ENCODE results near the gene HM13. TPM values are rescaled to one million over a fixed set of nuclear protein-coding genes. Genes with fewer than 3 reads are reported as not detected.
"Not testable (repeated sequence)": the region's sequence is repeated elsewhere in the genome, so short reads cannot be mapped to it uniquely, and the experiment has no call there.

HM13 gene
- total RNA-seq, 2 donors from 2014 or later = 31.7 to 45.7 TPM

DNA sequence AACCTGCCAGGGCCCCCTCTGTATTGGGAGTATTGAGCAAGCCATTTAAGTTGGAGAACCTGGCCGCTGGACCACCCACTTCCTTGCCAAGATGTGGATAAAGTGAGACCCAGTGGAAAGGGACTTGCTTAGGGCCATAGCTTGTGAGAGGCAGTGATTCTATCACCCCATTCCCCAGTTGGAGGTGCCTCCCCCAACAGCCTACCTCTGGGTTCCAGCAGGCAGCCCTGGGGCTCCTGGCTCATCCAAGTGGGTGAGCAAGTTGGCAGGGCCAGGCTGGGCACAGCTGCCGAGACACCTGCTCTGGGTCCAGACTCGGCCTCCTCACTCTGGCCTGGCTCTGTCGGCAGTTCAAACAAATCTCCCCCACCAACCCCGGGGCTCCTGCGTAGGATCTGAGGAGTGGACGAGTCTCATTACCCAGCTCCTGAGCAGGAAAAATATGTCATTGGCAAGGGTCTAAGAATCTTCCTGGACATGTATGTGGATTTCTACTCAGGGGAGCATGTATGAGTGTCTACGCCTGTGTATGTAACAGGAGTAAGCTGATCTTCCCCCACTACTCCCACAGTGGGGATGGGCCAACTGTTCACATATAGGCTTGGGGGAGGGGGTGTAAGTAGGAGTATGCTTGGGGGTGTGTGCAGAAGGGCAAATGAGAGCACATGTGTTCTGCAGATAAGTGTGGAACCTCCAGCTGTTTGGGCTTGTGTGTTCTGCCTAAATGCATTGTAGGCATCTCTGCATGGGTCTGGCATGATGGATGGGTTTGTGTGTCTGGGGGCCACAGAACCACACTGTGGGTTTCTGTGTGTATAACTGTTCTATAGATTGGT is 92.8 kb downstream of the HM13 start:
- peaks cover 0 to 50% of the 10 kb centered on the region in 2 donors for H3K4me1 ChIP-seq
- H3K4me3 ChIP-seq = peak overlapping the region; percentile 63 to 79
- DNase-seq (ENCODE audit: low spot score) = no peak
- H3K27me3 ChIP-seq = no peaks in the 10 kb centered on the region
- TF ChIP-seq, protein P1, sequence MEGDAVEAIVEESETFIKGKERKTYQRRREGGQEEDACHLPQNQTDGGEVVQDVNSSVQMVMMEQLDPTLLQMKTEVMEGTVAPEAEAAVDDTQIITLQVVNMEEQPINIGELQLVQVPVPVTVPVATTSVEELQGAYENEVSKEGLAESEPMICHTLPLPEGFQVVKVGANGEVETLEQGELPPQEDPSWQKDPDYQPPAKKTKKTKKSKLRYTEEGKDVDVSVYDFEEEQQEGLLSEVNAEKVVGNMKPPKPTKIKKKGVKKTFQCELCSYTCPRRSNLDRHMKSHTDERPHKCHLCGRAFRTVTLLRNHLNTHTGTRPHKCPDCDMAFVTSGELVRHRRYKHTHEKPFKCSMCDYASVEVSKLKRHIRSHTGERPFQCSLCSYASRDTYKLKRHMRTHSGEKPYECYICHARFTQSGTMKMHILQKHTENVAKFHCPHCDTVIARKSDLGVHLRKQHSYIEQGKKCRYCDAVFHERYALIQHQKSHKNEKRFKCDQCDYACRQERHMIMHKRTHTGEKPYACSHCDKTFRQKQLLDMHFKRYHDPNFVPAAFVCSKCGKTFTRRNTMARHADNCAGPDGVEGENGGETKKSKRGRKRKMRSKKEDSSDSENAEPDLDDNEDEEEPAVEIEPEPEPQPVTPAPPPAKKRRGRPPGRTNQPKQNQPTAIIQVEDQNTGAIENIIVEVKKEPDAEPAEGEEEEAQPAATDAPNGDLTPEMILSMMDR (IDR thresholded peaks at IDR 0.05) = no peak
- H3K36me3 ChIP-seq = peaks cover 16% of the 10 kb centered on the region
- H3K27ac ChIP-seq = peak overlapping the region; percentile 90 to 93
- no peaks in the 10 kb centered on the region for H3K9me3 ChIP-seq

DNA sequence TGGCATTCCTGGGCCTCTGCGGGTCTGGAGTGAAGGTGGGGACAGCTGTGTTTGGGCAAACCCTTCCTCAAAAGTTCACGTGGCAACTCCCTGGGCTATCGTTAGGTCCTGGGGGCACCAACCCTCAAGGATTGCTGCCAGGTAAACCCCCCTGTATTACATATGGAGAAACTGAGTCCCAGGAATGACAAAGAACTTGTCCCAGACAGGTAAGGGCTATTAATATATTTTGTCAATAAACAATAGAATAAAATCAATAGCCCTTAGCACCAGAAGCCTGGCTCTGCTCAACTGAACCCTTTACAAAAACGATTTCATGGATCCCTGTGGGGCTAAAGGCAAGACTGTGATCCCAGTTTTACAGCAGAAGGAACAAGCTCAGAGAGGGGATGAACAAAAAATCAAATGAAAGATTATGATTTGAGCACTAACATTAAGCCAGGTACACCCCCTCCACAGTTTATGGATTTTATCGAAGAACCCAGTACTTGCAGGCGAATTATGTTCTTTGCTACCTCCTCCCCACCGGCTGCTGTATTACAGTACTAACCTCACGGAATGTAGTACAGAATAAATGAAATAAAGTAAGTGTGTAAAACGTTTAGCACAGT is 93.5 kb downstream of the HM13 start:
- H3K36me3 ChIP-seq = peaks cover 16% of the 10 kb centered on the region
- no peaks in the 10 kb centered on the region for H3K27me3 ChIP-seq
- H3K4me1 ChIP-seq = peaks cover 0 to 57% of the 10 kb centered on the region in 2 donors
- TF ChIP-seq, protein P1 (IDR thresholded peaks at IDR 0.05) = no peak
- peak overlapping the region; percentile 90 to 93 for H3K27ac ChIP-seq
- H3K4me3 ChIP-seq = peak overlapping the region; percentile 63 to 79
- H3K9me3 ChIP-seq = no peaks in the 10 kb centered on the region
- DNase-seq (ENCODE audit: low spot score) = no peak

DNA sequence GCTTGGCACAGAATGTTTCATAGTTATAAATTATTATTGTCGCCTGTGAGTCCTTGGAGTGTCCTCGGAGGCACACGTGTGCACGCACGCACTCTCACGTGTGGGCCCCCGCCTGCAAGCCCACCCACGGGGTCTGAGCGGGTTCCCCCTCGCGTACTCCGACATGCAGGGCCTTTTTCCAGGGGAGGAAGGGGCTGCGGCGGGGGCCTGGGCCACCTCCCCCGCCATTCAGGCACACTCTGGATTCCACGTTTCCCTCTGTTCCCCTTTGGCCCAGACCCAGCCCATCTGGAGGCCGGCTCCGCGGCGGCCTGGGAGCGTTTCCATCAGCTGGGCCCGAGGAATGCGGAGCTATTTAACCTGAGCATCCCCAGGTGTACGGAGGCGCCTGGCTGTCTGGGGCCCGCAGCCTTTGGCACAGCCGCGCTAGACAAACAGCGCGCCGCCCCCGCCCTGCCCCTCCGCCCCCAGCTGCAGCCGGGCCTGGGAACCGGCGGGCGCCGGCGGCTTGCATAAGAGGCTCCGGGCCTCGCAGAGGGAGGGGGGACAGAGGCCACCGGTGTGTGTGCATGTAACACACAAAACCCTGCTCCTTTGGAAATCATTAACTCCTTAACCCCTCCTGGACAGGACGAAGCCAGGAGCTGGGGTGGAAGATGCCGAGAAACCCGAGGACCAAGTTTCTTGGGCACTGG is 94.2 kb downstream of the HM13 start:
- H3K4me3 ChIP-seq = peak overlapping the region; percentile 63 to 79
- H3K4me1 ChIP-seq = peaks cover 0 to 57% of the 10 kb centered on the region in 2 donors
- H3K27ac ChIP-seq = peak overlapping the region; percentile 90 to 93
- no peaks in the 10 kb centered on the region for H3K9me3 ChIP-seq
- DNase-seq (ENCODE audit: low spot score) = peak; percentile 90
- TF ChIP-seq, protein P1 (IDR thresholded peaks at IDR 0.05) = no peak
- no peaks in the 10 kb centered on the region for H3K27me3 ChIP-seq
- H3K36me3 ChIP-seq = peaks cover 16% of the 10 kb centered on the region

DNA sequence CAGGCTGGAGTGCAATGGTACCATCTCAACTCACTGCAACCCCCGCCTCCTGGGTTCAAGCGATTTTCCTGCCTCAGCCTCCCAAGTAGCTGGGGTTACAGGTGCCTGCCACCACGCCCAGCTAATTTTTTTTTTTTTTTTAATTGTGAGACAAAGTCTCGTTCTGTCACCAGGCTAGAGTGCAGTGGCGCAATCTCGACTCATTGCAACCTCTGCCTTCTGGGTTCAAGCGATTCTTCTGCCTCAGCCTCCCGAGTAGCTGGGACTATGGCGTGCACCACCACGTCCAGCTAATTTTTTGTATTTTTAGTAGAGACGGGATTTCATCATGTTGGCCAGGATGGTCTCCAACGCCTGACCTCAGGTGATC is 98.0 kb downstream of the HM13 start:
- H3K4me1 ChIP-seq = peaks cover 0 to 39% of the 10 kb centered on the region in 2 donors
- not testable (repeated sequence) for DNase-seq (ENCODE audit: low spot score); H3K27me3 ChIP-seq; H3K4me3 ChIP-seq; H3K36me3 ChIP-seq; H3K27ac ChIP-seq; H3K9me3 ChIP-seq

DNA sequence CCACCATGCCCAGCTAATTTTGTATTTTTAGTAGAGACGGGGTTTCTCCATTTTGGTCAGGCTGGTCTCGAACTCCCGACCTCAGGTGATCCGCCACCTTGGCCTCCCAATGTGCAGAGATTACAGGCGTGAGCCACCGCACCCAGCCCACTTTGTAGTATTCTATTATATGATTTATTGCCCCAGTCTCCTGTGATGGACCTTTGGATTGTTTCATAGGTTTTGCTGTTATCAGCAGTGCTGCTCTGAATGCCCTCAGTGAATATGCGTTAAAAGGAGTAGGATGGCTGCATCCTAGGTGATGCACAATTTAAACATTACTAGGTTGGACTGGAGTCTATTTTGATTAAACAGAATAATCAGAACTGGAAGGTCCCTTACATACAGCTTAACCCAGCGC is 101.2 kb downstream of the HM13 start:
- Histone ChIP-seq H3K4me1 (peaks cover 0 to 13% of the 10 kb centered on the region in 2 donors), H3K36me3 (no peaks in the 10 kb centered on the region), H3K27me3 (no peaks in the 10 kb centered on the region), H3K4me3 (no peak overlapping the region), H3K9me3 (no peaks in the 10 kb centered on the region), H3K27ac (no peak overlapping the region)
- DNase-seq (ENCODE audit: low spot score) = no peak
- TF ChIP-seq, protein P1 (IDR thresholded peaks at IDR 0.05) = no peak
